AG08396 (cell line): ENCODE results near the gene CHCHD4.
A peak's percentile ranks its signal among the peaks of the same experiment; 100 is the strongest.

Experiments used
- DNase-seq: peaks from one replicate; pipeline ENCODE4 v3.0.0; 2012; ENCODE audit warnings: low spot score, mixed read lengths

Gene CHCHD4

DNA sequence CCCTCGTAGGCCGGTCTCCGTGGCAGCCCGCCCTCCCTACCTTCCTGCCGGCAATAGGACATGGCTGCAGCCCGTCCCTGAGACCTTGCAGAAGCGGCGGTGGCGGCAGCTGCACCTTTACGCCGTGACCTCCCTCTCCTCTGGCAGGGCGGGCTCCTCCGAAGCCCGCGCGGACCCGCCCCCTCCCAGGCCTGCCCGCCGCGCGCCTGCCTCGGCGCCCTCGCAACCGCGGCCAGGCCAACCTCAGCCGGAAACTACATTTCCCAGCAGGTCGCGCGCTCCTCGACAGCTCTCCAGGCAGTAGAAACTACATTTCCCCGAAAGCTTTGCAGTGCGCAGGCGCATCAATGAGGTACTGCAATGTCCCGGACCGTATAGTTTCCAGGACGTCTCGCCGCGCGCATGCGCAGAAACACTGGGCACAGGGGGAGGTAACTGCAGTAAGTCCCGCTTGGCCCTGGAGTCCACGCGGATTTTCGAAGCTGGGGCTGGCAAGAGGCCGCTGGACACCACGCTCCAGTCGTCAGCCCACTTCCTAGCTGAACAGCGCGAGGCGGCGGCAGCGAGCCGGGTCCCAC is at the start of gene CHCHD4, which contains the start of gene TMEM43:
CHCHD4 (minus strand) TSS at position 256 of the 578 bp plus-strand sequence; CDS start at position 62, 194 bp downstream.
TMEM43 (plus strand) TSS at position 438 of the 578 bp plus-strand sequence. CDS start 142 bp downstream, outside the sequence.
- DNase-seq: peak; percentile 100

DNA sequence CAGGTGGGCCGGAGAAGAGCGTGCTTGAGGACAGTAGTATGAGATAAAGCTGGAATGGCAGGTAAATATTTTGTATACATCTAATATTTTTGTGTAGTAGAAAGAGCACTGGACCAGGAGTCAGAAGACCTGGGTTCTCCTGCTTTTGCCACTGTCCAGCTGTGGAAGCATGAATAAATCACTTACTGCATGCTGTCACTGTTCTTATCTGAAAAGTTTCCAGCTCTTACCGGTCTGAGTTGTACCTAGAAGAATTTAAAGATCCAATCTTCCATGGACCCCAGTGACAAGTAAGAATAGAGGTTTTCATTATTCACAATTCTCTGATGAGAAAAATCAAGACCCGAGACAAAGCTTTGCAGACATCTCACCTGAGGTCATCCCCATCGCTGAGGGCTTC is 47.8 kb upstream of the CHCHD4 start:
- no peak for DNase-seq

DNA sequence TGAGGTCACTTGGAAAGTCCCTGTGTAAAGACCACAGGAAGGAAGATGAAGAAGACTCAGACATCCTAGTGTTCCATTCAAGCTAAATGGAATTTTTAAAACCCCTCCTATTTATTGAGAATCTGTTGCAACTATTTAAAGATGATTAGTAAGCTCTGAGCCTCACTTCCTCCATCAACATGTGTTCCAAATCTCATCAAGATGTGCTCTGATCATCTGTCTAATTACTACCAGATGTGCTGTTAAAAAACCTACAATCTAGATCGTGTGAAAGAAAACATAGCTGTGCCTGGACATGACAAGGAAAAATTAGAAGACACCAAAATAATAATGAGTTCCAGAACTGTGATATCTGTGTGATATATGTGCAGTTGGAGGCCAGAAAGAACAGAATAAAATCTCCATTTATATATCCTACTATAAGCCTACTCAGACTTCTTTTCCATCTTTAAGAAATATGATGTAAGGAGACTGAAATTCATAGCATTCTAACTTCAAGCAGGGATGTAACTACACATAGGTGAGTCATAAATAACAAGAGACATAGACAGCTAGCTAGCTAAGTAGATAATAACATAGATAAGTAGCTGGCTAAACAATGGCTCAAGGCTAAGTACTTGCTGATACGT is 46.0 kb upstream of the CHCHD4 start:
- peak; percentile 20 for DNase-seq

DNA sequence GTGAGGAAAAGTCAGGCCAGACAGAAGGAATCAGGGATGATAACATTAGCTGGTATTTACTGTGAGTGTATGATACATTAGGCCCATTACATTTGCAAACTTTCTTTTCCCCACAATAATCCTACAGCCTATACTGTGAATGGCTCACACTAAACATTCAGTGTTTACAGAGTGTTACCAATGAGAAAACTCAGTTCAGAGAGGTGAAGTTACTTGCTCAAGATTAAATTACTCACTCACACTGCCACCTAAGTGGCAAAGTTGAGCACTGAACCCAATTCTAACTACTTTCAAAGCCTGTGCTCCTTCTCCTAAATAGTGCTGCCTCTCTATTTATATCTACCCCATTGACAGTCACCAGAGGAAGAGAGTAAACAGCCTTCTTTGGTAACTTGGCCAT is 45.2 kb upstream of the CHCHD4 start:
- no peak for DNase-seq

DNA sequence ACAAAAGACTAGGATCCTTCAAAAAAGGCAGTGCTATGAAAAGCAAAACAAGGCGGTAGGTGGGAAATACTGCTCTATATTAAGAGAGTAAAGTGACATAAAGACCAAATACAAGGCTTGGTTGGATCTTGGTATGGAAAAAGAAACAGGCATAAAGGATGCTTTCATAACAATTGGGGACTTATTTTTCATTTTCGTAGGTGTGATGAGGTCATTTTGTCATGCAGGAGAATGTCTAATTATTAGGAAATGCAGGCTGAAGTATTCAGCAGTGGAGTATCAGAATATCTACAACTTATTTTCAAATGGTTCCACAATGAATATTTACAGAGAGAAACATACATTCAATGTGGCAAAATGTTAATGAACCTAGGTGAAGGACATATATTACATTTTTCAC is 44.8 kb upstream of the CHCHD4 start:
- no peak for DNase-seq

DNA sequence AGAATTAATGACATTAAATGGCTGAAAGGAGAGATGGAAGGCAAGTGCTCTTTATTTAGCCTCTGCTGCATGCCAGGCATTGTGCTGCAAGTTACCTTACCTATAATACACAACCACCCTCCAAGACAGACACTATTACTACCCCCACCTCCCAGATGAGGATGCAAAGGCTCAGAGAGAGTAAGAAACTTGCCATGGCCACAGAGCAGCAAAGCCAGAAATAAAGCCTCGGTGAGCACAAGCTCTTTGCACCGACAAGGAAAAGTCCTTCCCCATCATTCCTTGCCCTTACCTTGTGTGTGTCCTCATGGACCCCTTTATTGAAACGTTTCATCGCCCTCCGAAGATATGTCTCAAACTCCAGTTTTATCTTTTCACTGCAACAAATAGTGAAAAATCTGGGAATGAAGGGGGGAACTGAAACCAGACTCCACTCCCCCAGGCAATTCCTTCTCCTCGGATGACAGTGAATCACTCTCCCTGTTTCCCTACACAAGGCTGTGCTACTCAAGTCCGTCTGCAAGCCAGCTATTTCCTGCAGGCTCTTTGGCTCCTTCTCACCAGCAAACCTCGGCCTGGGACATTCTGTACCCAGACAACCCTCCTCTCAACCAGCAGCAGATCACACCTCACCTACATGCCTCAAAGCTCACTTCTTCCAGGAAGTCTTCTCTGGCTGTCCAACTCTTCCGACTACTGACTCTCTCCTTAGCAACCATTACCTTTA is 42.4 kb upstream of the CHCHD4 start:
- no peak for DNase-seq

DNA sequence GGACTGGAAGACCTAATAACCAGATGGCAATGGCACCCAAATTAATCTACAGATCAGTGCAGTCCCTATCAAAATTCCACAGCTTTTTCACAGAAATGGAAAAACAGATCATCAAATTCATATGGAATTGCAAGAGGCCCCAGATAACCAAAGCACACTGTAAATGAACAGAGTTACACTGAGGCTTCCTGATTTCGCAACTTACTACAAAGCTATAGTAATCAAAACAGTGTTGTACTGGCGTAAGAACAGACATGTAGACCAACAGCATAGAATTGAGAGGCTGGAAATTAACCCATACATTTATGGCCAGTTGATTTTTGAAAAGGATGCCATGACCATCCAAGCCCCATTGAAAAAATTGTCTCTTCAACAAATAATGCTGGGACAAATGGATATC is 37.5 kb upstream of the CHCHD4 start:
- no peak for DNase-seq

DNA sequence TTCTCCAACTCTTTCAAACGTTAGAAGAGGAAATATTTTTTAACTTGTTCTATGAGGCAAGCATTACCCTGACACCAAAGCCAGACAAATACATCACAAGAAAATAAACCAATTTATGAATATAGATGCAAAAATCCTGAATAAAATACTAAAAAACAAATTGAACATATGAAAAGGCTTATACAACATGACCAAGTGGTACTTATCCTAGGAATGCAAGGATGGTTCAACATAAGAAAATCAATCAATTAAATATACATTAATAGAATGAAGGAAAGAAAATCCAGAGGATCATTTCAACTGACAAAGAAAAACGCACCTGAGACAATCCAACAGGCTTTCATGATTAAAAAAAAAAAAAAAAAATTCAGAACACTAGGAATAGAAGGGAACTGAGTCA is 36.6 kb upstream of the CHCHD4 start:
- no peak for DNase-seq

DNA sequence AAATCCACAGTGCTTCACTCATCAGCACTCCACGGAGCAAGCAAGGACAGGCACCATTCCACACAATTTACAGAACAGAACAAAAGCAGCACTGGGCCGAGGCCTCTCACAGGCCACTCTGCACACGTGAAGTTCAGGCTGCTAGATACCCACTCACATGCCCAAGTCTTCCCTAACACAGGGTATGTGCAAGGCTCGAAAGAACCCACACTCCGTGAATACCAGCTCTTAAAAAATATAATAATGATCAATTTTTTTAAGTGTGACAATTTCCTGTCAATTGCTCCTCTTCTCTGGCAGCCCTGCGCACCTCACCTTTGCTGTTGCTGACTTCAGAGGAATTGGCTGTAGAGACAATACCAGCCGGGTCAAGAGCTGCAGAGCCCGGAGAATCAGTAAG is 34.8 kb upstream of the CHCHD4 start:
- no peak for DNase-seq

DNA sequence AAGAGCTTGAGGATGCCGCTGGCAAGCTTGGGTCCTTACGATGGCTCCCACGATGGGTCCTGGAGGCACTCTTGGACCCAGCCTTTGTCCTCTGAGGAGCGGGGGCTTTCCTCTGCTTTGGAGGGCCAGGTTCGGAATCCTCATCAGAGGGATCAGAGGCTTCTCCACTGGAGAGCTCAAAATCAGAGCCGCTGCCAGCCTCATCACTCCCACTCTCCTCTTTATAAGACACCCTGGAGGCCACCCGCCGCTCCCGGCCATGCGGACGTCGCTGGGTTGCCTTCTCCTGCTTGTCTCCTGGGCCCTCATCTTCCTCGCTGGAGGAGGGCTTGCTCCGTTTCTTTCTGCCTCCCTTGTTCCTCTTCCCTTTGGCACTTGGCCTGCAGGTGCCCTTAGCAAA is 33.7 kb upstream of the CHCHD4 start:
- no peak for DNase-seq

DNA sequence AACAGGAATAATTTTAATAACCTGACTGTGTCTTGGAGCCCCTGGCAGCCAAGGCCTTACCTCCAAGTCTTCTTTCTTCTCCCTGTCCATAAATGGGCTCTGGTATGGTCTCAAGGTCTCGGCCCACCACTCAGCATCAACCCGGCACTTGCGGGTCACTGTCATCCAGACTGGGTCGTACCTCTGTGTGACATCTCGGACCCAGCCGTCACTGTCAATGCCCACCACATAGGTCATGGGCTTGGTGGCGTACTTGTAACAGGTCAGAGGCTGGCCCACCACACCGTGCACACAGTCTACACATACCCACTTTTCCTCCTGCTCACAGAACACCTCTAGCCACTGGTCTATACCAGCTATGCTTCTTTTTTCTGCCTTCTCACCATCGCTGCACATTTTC is 33.3 kb upstream of the CHCHD4 start:
- no peak for DNase-seq

DNA sequence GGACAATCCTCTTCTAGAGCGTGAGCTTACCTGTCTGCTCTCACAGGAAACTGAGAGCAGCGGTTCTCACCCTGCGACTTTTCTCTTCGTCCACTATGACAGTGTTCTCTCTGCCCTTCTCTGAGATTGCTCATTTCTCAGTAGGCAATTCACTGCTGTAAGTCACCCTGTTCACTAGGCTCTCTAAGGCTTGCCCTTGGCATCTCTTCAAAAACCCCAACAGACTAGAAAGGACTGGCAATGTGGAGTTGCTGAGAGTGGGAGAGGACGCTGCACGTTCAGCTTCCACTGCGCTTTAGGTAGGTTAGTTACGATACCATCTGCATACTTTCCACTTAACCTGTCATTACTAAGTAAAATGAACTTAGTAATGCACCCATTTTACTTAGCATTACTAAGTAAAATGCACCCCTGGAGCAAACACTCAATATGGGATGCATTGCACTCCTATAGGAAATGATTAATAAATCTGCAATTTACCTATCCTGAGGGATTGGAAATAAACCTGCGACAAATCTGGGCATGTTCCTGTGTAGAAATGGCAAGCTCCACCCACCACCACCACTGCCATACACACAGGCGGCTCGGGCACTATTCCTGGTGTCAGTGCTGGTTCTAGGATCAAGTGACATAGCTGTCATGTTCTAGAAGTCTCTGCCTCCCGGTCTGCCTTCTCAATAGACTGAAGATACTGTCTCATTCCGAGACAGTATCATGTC is 32.3 kb upstream of the CHCHD4 start:
- no peak for DNase-seq

DNA sequence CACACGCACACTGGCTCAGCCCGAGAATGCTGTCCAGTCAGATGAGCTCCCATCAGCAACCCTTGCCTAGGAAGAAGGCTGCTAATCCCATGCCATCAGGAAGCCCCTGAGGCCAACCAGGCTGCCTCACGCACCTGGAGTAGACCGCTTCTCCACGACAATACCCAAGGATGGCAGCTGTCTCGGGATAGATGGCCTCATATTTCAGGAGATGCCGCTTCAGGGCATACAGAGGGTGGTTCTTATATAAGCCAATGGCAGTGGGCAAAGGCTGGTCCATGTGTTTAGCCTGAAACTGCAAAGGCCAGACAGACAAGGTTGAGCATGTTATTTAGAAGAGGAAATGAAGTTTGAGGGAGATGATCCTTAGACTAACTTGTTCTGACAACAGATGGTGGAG is 31.5 kb upstream of the CHCHD4 start:
- DNase-seq: no peak

DNA sequence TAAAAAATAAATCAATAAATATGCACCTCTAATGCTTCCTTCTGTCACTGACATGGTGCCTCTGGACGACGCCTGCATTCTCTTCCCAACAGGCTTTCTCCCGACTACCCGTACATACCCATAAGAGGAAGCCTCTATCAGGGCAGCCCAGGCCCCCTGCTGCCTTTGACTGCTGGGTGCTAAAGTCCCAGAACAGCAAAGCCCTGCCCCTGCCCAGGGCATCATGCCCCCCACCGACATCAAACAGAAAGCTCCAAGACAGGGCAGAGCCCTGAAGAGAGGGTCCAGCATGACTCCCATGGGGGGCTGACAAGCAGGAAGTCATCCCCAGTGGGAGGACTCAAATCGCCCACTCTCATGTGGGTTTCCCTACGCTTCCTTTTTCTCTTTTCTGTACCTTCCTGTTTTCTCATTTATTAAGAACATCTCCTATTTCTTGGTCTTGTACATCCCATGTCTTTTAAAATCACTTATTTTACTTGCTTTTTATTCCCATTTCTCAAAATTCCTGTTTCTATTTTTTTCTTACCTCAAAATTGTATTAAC is 30.3 kb upstream of the CHCHD4 start:
- no peak for DNase-seq

DNA sequence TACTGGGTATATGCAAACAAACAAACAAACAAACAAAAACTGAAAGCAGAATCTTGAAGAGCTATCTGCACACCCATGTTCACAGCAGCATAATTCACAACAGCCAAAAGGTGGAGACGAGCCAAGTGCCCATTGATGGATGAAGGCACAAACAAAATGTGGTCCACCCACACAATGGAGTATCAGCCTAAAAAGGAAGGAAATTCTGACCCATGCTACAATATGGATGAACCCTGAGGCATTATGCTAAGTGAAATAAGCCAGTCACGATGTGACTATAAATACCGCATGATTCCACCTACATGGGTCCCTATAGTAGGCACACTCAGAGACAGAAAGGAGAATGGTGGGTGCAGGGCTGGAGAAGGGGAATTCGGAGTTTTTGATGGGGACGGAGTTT is 29.6 kb upstream of the CHCHD4 start:
- DNase-seq: no peak

DNA sequence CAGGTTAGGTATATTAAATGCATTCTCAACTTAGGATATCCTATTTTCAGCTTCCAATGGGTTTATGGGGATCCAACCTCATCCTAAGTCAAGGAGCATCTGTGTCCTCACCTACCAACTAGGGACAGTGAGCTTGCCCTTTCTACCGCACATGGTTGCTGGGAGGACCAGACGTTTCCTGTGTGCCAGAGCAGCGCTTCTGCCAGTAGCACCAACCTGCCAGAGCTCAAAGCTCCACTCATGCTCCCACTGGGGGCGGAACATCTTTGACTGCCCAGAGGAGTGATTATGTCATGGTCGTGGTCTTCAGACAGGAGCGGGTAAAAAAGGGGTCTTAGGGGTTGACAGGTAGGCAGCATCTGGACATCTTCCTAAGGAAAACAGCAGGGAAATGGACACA is 29.0 kb upstream of the CHCHD4 start:
- DNase-seq: no peak

DNA sequence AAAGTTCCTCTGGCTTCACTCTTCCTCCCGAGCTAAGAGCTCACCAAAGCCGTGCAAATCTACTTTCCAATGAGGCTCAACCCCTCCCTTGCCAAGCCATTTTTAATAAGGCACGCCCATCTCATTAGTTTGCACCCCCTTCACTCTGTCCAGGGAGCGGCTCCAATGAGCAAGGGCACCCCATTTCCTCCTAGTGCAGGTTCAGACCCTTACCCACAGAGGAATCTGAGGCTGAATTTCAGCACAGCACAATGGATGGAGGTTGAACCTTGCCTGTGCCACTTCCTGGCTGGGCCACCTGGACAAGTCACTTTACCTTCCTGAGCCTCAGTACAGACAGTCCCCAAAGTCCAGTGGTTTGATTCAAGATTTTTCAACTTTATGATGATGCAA is 28.3 kb upstream of the CHCHD4 start:
- no peak for DNase-seq

DNA sequence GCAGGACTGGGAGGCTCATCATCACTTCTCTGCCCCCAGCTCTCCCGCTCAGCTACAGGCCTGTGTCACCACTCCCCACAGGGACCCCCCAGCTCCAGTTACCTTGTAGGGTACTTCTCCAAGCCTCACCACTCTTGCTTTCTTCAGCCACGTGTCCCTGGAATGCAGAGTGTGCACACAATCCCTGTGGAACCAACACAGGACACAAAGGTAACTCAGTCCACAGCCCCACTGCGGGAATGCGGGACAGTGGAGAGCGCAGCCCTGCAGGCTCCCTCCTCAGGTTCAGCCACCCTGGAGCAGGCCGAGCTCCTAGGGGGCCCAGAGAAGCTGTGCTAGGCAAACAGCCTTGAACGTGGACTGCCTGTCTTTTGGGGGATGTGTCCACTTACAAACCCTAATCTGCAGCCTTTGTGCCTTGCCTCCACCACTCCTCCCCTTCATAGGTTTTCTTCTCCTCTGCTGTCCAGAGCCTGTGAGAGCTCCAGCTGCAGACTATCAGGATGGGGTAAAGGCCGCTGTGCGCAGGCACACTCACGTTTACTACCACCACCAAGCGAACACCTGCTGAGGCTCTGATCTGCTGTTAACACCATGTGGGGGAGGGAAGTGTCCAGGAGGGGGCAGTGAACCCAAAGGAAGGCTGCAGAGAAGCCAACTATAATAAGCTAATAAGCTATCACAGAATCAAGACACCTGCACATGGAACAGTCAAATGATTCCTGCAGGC is 27.7 kb upstream of the CHCHD4 start:
- DNase-seq: no peak

DNA sequence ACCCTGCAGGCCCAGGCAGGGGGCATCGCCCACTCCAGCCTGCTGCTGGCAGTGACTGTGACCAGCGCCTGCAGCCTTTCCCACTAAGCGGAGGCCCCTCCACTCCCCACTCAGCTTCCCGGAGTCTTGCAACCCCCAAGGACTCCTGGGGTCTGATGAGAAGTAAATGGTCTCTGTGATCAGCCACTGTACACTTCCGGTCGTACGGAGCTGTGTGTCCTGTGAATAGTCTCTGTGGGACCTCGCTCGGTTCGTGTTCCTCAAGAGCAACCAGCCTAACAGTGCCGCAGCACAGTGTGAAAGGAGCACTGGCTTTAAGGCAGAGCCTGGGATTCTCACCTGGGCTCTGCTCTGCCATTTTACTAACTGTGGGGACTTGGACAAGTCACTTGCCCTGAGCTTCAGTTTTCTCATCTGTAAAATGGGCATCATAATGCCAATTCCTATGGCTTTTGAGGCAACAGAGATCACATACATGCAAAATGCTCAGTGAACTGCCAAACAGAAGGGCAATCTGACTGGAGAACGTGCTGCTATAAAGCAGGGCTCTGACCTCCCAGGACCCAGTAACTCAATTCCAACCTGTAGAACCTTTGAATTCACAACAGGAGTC is 26.9 kb upstream of the CHCHD4 start:
- DNase-seq: no peak

DNA sequence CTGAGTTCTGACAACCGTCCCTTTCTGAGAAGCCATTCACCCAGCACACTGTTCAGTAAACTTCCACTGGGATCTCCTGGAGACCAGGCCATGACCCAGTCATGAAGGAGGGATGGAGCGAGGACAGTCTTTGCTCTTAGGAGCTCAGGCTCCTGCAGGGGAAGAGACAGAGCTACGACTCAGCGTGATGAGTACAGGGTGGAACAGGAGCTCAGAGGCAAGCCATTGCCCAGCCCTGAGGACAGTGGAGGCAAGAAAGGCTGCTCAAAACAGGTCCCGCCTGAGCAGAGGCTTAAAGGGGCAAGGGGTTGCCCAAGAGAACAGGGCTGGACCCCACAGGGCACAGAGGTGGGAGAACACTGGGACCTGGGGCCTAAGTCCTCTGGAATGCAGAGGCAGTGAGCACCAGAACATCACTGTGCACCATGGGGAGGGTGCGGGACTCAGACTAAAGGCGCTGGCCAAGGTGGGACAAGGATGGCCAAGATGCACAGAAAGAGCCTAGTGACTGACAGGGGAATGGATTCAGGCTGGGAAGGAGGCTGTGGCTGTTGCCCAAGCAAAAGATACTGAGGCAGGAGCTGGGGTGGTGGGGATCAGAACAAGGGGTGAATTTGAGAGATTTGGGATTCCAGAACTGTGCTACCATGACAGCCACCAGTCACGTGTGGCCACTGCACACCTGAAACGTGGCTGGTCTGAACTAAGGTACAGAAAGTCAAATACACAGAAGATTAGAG is 26.0 kb upstream of the CHCHD4 start:
- DNase-seq: no peak

DNA sequence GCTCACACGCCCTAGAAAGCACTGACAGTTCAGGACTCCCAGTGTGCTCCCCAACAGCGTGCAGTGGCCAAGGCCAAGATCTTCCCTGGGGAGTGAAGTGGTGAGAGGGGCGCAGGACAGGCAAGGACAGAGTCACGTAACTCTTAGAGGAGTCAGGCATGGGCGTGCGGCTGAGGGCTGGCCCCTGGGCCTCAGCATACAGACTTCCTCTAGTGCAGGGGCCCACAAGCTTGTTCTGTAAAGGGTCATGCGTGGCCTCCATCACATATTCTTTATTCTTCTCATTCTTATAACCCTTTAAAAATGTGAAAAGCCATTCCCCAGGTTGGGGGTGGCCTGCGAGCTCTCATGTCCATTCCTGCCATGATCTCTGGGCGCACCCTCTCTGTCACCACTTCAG is 25.4 kb upstream of the CHCHD4 start:
- no peak for DNase-seq
